ENCODE results near the gene HOXB13.

The HOXB13 gene

DNA sequence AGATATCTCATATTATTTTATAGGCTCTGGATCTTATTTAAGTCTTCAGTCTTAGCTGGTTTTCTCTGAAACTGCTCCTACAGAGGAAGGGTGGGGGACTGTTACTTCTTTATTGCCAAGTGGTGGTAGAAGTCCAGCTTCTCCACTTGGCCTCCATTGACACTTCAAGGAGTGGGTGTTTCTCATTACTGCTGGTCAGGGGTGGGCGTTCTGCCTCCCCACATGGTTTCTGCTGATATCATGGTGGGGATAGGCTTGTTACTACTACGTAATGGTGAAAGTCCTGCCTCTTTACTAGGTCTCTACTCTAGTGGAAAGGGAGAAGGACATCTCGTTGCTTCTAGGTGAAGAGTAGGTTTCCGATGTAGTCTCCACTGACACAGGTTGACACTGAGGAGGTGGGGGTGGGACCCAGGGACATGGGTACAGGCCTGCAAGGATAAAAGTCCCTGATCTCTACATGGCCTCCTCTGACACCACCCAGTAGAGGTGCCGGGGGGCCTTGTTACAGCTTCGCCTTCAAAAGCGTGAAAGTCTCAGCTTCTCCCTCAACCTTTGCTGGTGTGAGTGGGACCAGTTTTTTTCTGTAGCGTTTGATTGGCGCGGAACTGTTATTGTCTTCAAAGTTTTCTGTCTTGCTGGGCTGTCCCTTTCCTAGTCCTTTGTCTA lies 26.6 kb downstream of the HOXB13 start:
- DNase-seq, result no peak

DNA sequence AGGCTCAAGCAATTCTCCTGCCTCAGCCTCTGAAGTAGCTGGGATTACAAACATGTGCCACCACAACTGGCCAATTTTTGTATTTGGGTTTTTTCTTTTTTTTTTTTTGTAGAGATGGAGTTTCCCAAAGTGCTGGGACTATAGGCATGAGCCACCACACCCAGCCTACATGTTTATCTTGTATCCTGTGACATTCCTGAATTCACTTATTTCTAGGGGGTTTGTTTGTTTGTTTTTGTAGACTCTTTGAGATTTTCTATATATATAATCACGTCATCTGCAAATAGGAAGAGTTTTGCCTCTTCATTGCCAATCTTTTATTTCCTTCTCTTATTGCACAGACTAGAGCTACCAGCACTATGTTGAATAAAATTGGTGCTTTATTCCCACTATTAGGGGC lies 35.4 kb downstream of the HOXB13 start:
- no peak for DNase-seq

GRCh38 chr17:48692049-48692448 lies 36.5 kb downstream of the HOXB13 start:
- no peak for DNase-seq

DNA sequence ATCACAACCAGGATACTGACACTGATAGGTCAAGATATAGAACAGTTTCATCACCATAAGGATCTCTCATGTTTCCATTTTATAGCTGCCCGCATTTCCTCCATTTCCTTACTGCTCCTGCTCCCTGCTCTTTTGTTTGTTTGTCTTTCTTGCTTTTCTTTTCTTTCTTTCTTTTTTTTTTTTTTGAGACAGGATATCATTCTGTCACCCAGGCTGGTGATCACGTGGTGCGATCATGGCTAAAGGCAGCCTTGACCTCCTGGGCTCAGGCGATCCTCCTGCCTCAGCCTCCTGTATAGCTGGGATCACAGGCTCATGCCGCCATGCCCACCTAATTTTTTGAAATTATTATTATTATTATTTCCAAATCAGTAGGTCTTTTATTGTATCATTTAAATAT lies 37.9 kb downstream of the HOXB13 start:
- no peak for DNase-seq

- DNase-seq, result no peak
Observed at GRCh38 chr17:48681609-48682008, 46.9 kb downstream of the HOXB13 start.

- DNase-seq, result no peak
Observed at GRCh38 chr17:48679385-48680096, 49.0 kb downstream of the HOXB13 start.

DNA sequence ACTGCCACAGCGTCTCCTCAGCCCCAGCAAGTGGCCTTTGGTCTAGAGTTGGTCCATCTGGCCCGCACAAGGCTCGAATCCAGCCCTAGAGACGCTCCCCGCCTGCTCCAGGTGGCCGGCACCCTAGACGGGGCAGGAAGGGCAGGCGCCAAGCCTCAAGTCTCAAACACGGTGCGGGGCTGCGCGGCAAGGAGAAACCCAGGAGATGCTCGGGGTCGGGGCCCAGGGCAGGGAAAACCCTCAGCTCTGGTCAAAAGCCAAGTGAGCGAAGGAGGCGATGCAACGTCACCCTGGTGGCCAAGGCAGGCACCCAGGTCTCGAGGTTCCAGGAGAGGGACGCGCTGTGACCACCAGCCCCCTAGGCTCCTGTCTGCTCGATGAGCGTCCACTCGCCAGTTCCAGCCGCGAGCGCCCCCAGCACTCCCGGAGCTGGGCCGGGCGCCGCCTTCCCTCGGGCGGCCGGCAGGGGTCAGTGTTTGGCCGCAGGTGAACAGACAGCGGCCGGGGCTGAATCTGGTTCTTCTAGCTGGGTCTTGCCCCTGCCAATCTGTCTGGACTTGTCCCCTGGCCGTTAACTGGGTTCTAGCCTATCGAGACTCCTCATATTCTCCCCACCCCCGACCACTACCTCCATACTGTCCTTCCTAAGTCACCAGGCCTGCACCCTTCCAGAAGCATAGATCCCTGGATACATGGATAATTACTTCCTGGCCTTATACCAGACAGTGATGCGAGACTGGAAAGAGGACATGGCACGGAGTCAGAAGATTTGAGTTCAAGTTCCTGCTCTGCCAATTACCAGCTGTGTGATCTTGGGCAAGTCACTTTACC lies 50.2 kb downstream of the HOXB13 start:
- DNase-seq, result peak; percentile 73

DNA sequence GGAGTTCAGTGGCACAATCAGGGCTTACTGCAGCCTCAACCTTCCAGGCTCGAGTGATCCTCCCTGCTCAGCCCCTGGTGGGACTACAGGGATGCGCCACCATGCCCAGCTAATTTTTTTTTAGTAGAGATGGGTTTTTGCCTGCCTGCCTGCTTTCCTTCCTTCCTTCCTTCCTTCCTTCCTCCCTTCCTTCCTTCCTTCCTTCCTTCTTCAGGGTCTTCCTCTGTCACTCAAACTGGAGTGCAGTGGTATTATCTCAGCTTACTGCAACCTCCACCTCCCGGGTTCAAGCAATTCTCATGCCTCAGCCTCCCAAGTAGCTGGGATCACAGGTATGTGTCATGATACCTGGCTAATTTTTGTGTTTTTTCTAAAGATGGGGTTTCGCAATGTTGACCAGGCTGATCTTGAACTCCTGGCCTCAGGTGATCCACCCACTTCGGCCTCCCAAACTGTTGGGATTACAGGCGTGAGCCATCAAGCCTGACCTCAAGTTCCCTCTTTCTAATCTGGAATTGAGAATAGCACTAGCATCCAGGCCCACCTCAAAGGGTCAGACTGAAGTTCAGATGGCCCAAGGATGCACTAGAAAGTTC lies 51.5 kb downstream of the HOXB13 start:
- no peak for DNase-seq

Data from activated CD8-positive, alpha-beta memory T cell treated with anti-CD3 and anti-CD28 coated beads, Interleukin-2, amount 50 U/mL, for 4 hours (primary cell).